GM10266 (cell line): ENCODE data around the gene FMNL1.
A peak's percentile ranks its signal among the peaks of the same experiment; 100 is the strongest.

Experiments used
- DNase-seq: peaks from one replicate; pipeline ENCODE4 v3.0.0; 2012; ENCODE audit errors: extremely low spot score
- TF ChIP-seq, protein P1 (sequence below): IDR thresholded peaks from 2 replicates; pipeline ENCODE4 v1.5.1; 2012; ENCODE audit warnings: mild to moderate bottlenecking, low read depth; ENCODE audit not compliant: control insufficient read depth, insufficient read depth; ENCODE audit errors: missing control alignments

FMNL1 gene, protein sequence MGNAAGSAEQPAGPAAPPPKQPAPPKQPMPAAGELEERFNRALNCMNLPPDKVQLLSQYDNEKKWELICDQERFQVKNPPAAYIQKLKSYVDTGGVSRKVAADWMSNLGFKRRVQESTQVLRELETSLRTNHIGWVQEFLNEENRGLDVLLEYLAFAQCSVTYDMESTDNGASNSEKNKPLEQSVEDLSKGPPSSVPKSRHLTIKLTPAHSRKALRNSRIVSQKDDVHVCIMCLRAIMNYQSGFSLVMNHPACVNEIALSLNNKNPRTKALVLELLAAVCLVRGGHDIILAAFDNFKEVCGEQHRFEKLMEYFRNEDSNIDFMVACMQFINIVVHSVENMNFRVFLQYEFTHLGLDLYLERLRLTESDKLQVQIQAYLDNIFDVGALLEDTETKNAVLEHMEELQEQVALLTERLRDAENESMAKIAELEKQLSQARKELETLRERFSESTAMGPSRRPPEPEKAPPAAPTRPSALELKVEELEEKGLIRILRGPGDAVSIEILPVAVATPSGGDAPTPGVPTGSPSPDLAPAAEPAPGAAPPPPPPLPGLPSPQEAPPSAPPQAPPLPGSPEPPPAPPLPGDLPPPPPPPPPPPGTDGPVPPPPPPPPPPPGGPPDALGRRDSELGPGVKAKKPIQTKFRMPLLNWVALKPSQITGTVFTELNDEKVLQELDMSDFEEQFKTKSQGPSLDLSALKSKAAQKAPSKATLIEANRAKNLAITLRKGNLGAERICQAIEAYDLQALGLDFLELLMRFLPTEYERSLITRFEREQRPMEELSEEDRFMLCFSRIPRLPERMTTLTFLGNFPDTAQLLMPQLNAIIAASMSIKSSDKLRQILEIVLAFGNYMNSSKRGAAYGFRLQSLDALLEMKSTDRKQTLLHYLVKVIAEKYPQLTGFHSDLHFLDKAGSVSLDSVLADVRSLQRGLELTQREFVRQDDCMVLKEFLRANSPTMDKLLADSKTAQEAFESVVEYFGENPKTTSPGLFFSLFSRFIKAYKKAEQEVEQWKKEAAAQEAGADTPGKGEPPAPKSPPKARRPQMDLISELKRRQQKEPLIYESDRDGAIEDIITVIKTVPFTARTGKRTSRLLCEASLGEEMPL

DNA sequence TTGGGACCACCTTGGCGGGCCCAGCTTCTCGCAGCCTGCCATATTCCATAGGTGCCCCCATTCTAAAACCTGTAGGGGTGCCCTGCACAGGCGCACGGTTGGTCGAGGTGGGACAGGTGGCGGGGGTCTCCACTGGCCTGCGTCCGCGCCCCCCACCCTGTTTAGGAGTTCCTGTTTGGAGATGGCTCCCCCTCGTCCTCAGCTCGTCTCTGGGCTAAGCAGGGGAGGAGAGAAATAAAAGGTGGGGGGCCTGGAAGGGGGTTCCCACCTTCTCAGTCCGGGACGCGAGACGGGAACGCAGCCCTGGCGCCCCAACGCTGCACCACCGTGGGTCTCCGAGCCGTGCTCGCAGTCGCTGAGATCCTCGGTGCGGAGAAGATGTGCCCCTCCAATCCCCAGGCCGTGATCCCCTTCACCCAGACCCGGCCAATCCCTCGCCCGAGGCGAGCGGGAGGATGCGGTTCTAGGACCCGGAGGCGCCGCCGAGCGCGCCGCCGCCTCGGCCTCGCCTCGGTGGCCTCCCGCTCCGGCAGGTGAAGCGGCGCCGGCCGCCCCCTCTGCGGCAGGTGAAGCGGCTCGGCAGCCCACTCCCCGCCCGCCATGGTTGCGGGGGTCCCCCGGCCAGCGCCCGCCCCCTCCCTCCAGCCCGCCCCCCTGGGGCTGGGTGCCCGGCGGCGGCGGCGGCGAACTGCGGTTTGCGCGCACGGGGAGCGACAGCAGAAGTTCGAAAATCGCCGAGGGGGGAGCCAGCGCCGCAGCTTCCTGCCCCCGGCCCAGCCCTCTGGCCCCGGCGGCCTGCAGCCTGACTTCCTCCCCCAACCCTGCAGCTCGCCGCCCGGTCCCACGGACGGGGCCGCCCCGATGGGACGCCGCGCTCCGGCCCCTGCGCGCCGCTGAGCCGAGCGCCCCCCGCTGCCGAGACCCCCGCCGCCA is at the start of gene FMNL1:
Gene FMNL1 (plus strand): TSS at position 805 of the 933 bp plus-strand sequence. CDS start 240 bp downstream, outside the sequence.
- TF ChIP-seq, protein P1, sequence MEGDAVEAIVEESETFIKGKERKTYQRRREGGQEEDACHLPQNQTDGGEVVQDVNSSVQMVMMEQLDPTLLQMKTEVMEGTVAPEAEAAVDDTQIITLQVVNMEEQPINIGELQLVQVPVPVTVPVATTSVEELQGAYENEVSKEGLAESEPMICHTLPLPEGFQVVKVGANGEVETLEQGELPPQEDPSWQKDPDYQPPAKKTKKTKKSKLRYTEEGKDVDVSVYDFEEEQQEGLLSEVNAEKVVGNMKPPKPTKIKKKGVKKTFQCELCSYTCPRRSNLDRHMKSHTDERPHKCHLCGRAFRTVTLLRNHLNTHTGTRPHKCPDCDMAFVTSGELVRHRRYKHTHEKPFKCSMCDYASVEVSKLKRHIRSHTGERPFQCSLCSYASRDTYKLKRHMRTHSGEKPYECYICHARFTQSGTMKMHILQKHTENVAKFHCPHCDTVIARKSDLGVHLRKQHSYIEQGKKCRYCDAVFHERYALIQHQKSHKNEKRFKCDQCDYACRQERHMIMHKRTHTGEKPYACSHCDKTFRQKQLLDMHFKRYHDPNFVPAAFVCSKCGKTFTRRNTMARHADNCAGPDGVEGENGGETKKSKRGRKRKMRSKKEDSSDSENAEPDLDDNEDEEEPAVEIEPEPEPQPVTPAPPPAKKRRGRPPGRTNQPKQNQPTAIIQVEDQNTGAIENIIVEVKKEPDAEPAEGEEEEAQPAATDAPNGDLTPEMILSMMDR = no peak
- DNase-seq = peak; percentile 81

DNA sequence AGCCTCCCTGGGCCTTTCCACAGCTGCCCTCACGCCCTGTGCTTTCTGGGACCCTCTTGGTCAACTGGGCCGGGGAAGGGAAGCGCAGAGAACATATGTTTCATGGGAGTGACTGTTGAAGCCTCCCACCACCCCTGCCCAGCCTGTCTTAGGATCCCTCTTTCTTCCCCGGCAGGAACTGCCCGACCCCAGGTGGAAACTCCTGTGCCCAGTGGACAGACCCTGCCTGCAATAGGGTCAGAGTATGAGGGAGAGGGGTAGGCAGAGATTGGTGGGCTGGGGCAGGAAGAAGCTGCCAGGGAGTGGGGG is 49.5 kb upstream of the FMNL1 start:
- DNase-seq = no peak
- TF ChIP-seq, protein P1 = no peak

DNA sequence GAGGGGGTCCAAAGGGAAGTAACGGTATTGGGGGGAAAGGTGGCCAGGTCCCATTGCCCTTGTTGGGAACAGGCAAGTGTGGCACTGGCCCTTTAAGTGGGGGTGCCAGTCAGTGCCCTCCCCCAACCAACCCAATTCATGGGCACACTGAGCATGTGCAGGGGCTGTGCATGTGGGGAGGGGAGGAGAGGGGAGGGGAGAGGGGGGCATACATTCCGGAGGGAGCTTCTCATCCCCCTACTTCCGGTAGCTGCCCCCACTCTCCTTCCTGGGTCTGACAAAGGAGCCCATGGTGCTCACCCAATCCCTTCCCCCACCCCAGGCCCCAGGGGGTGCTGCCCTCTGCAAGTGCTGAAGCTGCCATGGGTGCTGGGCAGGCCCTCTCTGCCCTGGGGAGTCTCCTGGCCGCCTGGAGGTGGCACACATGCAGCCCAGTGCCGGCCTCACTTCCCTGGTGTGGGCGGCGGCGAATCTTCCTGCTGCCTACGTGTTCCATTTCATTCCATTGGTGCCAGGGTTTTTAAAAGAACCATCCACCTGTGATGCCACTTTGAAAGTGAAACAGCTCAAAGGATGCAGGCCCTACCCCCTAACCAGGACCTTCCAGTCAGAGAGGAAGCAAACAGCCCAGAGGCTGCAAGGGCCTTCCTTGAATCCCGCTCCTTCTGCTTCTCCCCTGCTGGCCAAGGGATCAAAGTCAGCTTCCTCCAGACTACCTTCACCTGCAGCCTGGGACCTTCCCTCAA is 49.0 kb upstream of the FMNL1 start:
- TF ChIP-seq, protein P1 = no peak
- DNase-seq = peak; percentile 44

DNA sequence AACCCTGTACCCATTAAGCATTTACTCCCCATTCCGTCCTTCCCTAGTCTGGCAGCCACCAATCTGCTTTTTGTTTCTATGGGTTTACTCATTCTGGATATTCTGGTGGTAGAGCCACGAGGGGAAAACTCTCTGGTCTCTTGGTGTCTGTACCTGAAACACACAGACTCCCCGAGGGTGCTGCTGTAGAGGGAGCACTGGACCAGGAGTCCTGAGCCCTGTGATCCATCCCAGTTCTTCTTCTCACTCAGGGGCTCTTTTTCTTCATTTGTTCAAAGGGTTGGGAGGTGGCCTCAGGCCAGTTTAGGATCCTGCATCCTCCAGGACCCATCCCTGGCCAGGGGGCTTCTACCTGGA is 45.9 kb upstream of the FMNL1 start:
- no peak for DNase-seq
- TF ChIP-seq, protein P1 = no peak

DNA sequence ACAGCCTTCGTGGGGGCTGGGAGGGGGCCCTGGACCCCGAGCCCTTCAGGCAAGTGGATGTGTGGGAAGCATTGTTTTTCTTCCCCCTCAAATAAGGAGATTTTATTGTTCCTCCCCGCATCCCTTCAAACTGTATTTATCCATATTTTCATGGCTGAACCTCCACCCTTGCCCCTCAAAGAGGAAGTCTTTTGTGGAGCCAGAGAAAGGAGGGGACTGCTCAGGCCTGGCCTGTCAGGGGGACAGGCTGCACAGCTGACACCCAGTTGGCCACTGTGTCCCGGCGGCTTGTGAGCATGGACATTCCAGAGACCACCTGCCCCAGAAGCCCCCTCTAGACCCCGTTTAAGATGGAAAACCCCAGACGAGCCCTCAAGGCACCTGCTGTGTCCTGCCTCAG is 44.1 kb upstream of the FMNL1 start:
- DNase-seq = no peak
- TF ChIP-seq, protein P1 = no peak

DNA sequence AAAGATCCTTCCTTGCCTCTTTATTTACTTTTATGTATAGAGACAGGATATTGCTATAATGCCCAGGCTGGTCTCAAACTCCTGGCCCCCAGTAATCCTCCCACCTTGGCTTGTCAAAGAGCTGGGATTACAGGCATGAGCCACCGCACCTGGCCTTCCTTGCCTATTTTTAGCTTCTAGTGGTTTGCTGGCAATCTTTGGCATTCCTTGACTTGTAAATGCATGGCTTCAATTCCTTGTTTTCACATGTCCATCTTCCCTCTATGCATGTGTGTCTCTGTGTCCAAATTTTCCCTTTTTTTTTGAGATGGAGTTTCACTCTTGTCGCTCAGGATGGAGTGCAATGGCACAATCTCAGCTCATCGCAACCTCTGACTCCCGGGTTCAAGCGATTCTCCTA is 37.5 kb upstream of the FMNL1 start:
- DNase-seq = no peak
- TF ChIP-seq, protein P1 = no peak
